Gastroesophageal sphincter (tissue), 4 donors: ENCODE measurements around the gene HOXC9. TPM values are rescaled to one million over a fixed set of nuclear protein-coding genes. Genes with fewer than 3 reads are reported as not detected.

Experiments used
- ATAC-seq: fragments of 150-250 bp; one replicate; pipeline ENCODE4 v1.9.1; 2016; ENCODE audit warnings: mild to moderate bottlenecking, moderate library complexity
- H3K27ac ChIP-seq, 4 donors: fragments of 200-600 bp; sonication (generic) in 3 of 4; 1 replicate in 3 of 4; 2 replicates in 1 of 4; pipeline ENCODE4 v1.5.1; 2016 to 2019
- H3K27me3 ChIP-seq: fragments of 200-600 bp; sonication (generic); one replicate; pipeline ENCODE4 v1.5.1; 2019
- H3K36me3 ChIP-seq, 2 donors: fragments of 200-600 bp; sonication (generic); one replicate each; pipeline ENCODE4 v1.5.1; 2019; ENCODE audit warnings: control low read depth in 1 of 2
- H3K4me1 ChIP-seq, 3 donors: fragments of 200-600 bp; sonication (generic); 1 replicate in 2 of 3; 2 replicates in 1 of 3; pipeline ENCODE4 v1.5.1; 2016 to 2019; ENCODE audit warnings: control low read depth in 2 of 3
- H3K4me3 ChIP-seq, 2 donors: fragments of 200-600 bp; sonication (generic); one replicate each; pipeline ENCODE4 v1.5.1; 2019; ENCODE audit warnings: mild to moderate bottlenecking in 1 of 2, moderate library complexity in 1 of 2
- H3K9me3 ChIP-seq, 3 donors: fragments of 200-600 bp; sonication (generic); one replicate each; pipeline ENCODE4 v1.5.1; 2017 to 2019; ENCODE audit warnings: control low read depth in 2 of 3
- CTCF ChIP-seq, 4 experiments: fragments of 200-600 bp in 2 of 4; fragments of 450-650 bp in 2 of 4; sonication (generic) in 1 of 4; IDR thresholded peaks; one replicate each; pipeline ENCODE4 v1.5.1; 2017 to 2019; ENCODE audit warnings: antibody characterized with exemption in 4 of 4, mild to moderate bottlenecking in 2 of 4, moderate library complexity in 2 of 4
- EP300 ChIP-seq: sonication (generic); formaldehyde crosslinking; IDR thresholded peaks from one replicate; pipeline ENCODE4 v1.6.1; 2017; ENCODE audit warnings: antibody characterized with exemption, mild to moderate bottlenecking
- POLR2A ChIP-seq, 2 donors: fragments of 450-650 bp; IDR thresholded peaks; one replicate each; pipeline ENCODE4 v1.6.1; 2017; ENCODE audit warnings: antibody characterized with exemption in 2 of 2, mild to moderate bottlenecking in 2 of 2, moderate library complexity in 1 of 2
- POLR2AphosphoS5 ChIP-seq: sonication (generic); formaldehyde crosslinking; IDR thresholded peaks from one replicate; pipeline ENCODE4 v1.6.1; 2017; ENCODE audit warnings: antibody characterized with exemption
- WGBS, 2 donors: methylation state at CpG; one replicate each; pipeline ENCODE4 v1.1.5; 2018; ENCODE audit warnings: low coverage in 1 of 2; 5-methylcytosine and 5-hydroxymethylcytosine counted together
- total RNA-seq, 4 donors: library from RNA; depleted of rRNA; stranded (reverse); fragments of >200 nt; gene quantifications; one replicate each; pipeline ENCODE4 v1.1.0, GENCODE V29; 2016

Gene HOXC9
- total RNA-seq, 4 donors from 2014 or later, result not detected

- H3K9me3 ChIP-seq, result peaks cover 0 to 4% (median 0%) of the 10 kb centered on the region in 3 donors
- no peak overlapping the region for H3K4me3 ChIP-seq
- H3K27me3 ChIP-seq, result peaks cover 96% of the 10 kb centered on the region
- peaks cover 0 to 46% (median 6%) of the 10 kb centered on the region in 3 donors for H3K4me1 ChIP-seq
- no peak overlapping the region for H3K27ac ChIP-seq
- no peaks in the 10 kb centered on the region for H3K36me3 ChIP-seq
- TF ChIP-seq POLR2AphosphoS5 (no peak), EP300 (no peak)
- WGBS, 2 donors, result 52 to 88% methylated on average over 7 to 23 of the region's 53 CpGs
- ATAC-seq, result no peak
Observed at GRCh38 chr12:54029529-54030441, 29.8 kb downstream of the HOXC9 start.

GRCh38 chr12:54030442-54030801 is 30.5 kb downstream of the HOXC9 start:
- no peak overlapping the region for H3K4me3 ChIP-seq
- peaks cover 93% of the 10 kb centered on the region for H3K27me3 ChIP-seq
- peak overlapping the region in 1 of 4 donors; percentile 46 for H3K27ac ChIP-seq
- 63 to 64% methylated on average over 6 of the region's 7 CpGs for WGBS, 2 donors
- ATAC-seq, result no peak
- TF ChIP-seq POLR2A (IDR thresholded peaks at IDR 0.05), result no peak
- TF ChIP-seq POLR2AphosphoS5, result no peak
- TF ChIP-seq CTCF (IDR thresholded peaks at IDR 0.05), result no peak
- no peak for TF ChIP-seq EP300
- peaks cover 0 to 4% (median 0%) of the 10 kb centered on the region in 3 donors for H3K9me3 ChIP-seq
- H3K4me1 ChIP-seq, result peaks cover 0 to 48% (median 6%) of the 10 kb centered on the region in 3 donors
- no peaks in the 10 kb centered on the region for H3K36me3 ChIP-seq

- Histone ChIP-seq H3K27me3 (peaks cover 88% of the 10 kb centered on the region), H3K9me3 (peaks cover 0 to 4% (median 0%) of the 10 kb centered on the region in 3 donors), H3K27ac (peak overlapping the region in 2 of 4 donors; percentile 11 to 46), H3K36me3 (no peaks in the 10 kb centered on the region), H3K4me1 (peaks cover 0 to 48% (median 6%) of the 10 kb centered on the region in 3 donors), H3K4me3 (peak overlapping the region in 1 of 2 donors; percentile 14)
- 56 to 59% methylated on average over 5 to 9 of the region's 46 CpGs for WGBS, 2 donors
- TF ChIP-seq POLR2AphosphoS5 (no peak), POLR2A (IDR thresholded peaks at IDR 0.05) (no peak), EP300 (no peak), CTCF (IDR thresholded peaks at IDR 0.05) (no peak)
- ATAC-seq, result no peak
Observed at GRCh38 chr12:54030889-54031471, 31.0 kb downstream of the HOXC9 start.

GRCh38 chr12:54031480-54031879 is 31.5 kb downstream of the HOXC9 start:
- no peaks in the 10 kb centered on the region for H3K36me3 ChIP-seq
- ATAC-seq, result no peak
- peaks cover 0 to 4% (median 0%) of the 10 kb centered on the region in 3 donors for H3K9me3 ChIP-seq
- H3K27ac ChIP-seq, result peak overlapping the region in 1 of 4 donors; percentile 46
- H3K27me3 ChIP-seq, result peaks cover 83% of the 10 kb centered on the region
- 94% methylated on average over 5 of the region's 16 CpGs; no CpG with 5 or more reads in 1 of the 2 donors for WGBS, 2 donors
- peak overlapping the region in 1 of 2 donors; percentile 14 for H3K4me3 ChIP-seq
- TF ChIP-seq CTCF (IDR thresholded peaks at IDR 0.05), result no peak
- no peak for TF ChIP-seq EP300
- no peak for TF ChIP-seq POLR2A (IDR thresholded peaks at IDR 0.05)
- TF ChIP-seq POLR2AphosphoS5, result no peak
- peaks cover 0 to 48% (median 6%) of the 10 kb centered on the region in 3 donors for H3K4me1 ChIP-seq

GRCh38 chr12:54032086-54032619 is 32.2 kb downstream of the HOXC9 start:
- H3K27ac ChIP-seq, result peak overlapping the region in 1 of 4 donors; percentile 84

More at GRCh38 chr12:54032086-54032619, 32.2 kb downstream of the HOXC9 start:
- H3K27me3 ChIP-seq, result peaks cover 82% of the 10 kb centered on the region
- no peak for TF ChIP-seq POLR2A (IDR thresholded peaks at IDR 0.05)
- TF ChIP-seq CTCF (IDR thresholded peaks at IDR 0.05), result no peak
- no peak for TF ChIP-seq POLR2AphosphoS5
- TF ChIP-seq EP300, result no peak
- H3K9me3 ChIP-seq, result peaks cover 0 to 4% (median 0%) of the 10 kb centered on the region in 3 donors
- no peaks in the 10 kb centered on the region for H3K36me3 ChIP-seq
- 38 to 46% methylated on average over 5 to 6 of the region's 6 CpGs for WGBS, 2 donors
- no peak overlapping the region for H3K4me3 ChIP-seq
- peaks cover 0 to 48% (median 6%) of the 10 kb centered on the region in 3 donors for H3K4me1 ChIP-seq
- ATAC-seq, result no peak
